Measurements from ENCODE around the gene PLBD1.

GRCh38 chr12:14545144-14546124, 22.2 kb downstream of the PLBD1 start:
- TF ChIP-seq CTCF (conservative IDR thresholded peaks at IDR 0.05; ENCODE audit: low read depth, low read length): no peak
- TF ChIP-seq EZH2 (IDR thresholded peaks at IDR 0.05; ENCODE audit: borderline replicate concordance, low read depth, low read length, poor library complexity, severe bottlenecking): no peak

Data from A673 (cell line).